HG02571 (cell line): ENCODE data around the gene SH3PXD2A.

ENCODE experiments used
- ATAC-seq: cut with Tn5 transposase; IDR thresholded peaks from one replicate; pipeline ENCODE4 v1.9.1; 2021; ENCODE audit warnings: mild to moderate bottlenecking, moderate library complexity; ENCODE audit not compliant: unreplicated experiment

Gene SH3PXD2A

DNA sequence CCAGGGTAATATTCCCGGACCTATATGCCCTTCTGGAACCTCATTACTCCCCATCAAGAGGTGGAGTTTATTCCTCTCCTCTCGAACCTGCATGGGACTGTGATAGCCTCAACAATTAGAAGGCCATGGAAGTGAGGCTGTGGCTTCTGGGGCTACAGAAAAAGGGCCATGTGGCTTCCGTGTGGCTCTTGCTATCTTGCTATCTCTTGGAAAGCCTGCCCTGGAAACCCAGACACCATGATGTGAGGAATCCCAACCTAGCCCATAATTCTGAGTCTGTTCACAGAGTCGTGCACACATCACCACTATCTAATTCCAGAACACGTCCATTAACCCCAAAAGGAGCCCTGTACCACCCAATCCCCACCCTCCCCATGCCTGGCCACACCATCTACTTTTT is 20.8 kb upstream of the SH3PXD2A start:
- ATAC-seq: no peak

- no peak for ATAC-seq
These were observed 19.4 kb upstream of the SH3PXD2A start for GRCh38 chr10:103874730-103875129.

DNA sequence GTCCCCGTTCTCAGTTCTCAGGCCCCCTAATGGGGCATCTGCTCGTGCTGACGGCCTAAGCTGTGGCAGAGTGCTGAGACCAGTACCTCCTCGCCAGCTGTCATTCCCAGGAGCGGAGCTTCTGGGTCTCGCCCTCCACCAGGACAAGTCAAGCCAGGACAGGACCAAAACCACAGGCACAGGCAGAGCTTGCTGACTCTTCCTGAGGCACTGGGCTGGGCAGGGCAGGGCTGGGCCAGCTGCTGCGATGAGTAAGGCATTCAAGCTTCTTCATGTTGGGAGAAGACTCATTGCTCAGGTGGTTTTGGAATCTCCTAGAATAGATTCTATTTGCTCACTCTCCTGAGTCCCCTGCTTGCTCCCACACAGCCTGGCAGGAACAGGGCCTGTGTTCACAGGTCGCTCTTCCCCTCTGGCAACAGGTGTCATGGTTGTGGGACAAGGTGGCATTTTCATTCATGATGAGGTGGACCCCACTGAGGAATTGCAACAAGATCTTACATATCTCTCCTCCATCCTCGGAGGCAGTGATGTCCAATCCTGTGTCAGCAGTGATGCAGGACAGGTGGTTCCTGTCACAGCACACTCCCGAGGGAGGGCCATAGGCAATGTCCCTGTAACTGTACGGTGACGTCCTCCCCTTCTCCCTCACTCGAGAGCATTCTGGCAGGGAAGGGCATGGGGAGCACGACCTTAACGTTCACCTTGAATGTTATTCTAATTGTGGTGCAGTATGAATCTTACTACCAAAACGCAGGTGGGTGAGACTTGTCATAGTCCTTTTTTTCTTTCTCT is 17.0 kb upstream of the SH3PXD2A start:
- ATAC-seq: no peak

DNA sequence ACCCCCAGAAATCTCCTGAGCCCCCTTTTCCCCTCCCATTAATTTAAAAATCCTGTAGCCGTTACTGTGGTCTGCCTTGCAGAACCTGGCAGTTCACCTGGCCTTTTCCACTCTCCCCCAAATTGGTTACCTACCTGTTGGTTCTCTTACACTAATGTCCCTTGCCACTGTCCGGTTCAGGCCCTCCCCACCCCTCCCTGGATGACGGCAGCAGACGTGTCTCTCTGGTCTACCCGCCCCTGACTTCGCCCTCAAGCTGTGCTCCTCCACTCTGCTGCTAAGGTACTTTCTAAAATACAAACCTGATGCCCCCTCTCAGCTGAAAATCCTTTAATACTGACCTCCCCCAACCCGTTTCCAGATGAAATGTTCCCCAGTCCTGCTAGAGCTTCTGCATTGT is 15.6 kb upstream of the SH3PXD2A start:
- no peak for ATAC-seq

DNA sequence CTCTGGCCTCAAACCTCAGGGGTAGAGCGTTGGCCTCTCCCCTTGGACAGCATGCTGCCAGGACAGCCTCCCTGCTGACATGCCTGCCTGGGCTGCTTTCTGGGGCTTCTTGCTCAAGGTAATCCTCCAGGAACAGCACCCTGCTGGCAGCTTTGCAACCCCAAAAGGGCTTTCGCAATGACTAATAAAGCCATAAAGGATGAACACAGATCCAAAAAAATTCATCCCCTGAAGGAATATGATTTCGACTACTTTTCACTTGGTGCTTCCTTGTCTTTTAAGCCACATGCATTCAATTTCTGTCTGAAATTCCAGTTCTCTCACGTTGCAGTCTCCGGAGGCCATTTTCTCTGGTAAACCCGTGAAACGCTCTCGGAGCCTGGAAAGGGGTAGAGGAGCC is 15.1 kb upstream of the SH3PXD2A start:
- no peak for ATAC-seq

GRCh38 chr10:103869336-103869735 is 14.0 kb upstream of the SH3PXD2A start:
- no peak for ATAC-seq

- no peak for ATAC-seq
These were observed 12.8 kb upstream of the SH3PXD2A start for GRCh38 chr10:103868200-103868599.

DNA sequence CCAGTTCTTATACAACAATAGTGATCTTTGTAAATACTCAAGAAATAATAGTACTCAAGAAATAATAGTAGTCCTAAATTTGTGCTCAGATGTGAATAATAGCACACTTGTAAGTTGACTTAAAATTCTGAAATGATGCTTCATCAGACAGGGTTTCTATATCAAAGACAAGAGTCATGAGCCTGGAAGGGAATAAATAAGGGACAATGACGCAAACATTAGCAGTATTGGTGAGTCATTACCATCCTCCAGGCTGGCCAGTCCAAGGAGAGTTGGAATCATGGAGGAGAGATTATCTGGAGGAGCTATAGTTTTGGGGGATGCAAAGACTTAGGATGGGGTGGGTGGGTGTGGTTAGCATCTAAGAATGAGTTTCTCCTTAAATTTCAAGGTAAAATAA is 6.1 kb upstream of the SH3PXD2A start:
- ATAC-seq: no peak

GRCh38 chr10:103859161-103860086 is 4.0 kb upstream of the SH3PXD2A start:
- ATAC-seq: peak; percentile 45

DNA sequence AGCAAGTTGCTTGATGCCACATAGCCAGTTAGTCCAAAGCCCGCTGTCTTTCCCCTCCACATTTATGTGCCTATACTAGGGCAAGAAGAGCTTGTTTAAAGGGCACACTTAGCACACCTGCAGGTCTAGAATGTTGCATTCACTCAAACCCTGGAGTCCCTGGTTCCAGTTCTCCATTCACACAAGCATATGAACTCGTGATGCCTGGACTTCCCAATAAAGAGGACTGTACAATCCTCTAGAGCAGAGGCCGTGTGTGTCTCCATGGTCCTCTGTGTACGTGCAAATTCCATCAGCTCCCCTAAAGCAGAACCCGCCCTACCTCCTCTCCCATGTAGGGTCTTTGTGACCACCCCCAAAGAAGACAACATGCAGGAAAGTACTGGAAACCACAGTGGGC is 3.0 kb upstream of the SH3PXD2A start:
- no peak for ATAC-seq

GRCh38 chr10:103856797-103857170 is 1.4 kb upstream of the SH3PXD2A start:
- no peak for ATAC-seq

DNA sequence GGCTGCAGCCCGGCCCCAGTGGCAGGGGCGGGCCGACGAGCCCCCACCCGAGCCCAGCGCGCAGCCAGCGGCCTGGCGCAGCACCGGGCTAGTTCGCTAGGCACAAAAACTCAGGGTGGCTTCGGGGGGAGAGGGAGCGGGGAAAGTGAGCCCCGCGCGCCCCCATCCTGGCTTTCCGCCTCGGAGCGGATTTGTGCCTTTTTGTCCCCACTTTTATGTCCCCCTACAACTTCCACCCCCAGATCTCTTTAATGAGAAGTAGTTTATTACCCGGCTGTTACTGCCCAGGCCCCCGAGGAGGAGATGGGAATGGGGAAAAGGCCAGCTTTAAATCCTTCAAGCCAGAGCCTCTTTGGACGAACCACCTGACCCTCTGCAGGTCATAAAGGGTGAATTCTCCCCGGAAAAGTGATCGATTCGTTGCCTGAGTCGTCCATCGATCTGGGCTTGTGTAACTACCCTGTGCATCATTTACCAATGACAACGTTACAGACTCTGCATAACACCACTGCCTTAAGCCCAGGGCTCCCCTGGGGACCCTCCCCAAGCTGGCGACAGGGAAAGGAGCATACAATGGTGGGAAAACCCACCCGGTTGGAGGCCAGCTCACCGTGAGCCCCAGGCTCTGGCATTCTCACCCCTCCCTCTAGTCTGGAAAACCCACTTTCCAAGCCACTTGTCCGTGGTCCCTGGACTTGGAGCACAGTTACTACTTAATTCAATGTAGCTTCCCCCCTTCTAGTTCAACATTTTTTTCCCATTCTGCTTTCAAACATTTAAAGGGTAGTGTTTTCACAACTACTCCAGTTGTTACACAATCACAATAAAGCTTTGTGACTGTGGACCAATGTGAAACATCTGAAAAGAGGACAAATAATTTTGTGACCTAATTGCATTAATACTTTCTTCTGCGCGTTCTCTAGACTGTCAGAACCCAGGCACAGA is 748 bp upstream of the SH3PXD2A start:
- ATAC-seq: no peak

- ATAC-seq: no peak
These were observed 537 bp downstream of the SH3PXD2A start for GRCh38 chr10:103854686-103855391.

DNA sequence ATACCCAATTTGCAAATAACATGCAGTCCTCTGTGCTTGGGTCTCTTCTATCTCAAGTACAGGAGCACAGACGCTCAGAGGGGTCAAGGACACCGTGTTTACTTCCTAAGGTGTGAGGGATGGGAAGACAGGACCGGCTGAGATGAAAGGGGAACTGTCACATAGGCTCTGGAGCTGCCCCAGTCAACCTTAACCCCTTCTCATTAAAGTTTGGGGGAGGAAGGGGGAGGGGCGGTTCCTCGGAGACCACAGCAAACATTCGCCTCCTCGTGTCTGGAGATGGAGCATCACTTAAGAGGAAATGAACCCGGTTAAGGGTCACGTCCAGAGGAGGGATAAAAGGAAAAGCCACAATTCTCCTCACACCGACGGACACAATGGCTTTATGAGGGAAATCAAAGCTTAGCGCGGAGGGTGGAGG is 1.1 kb downstream of the SH3PXD2A start:
- ATAC-seq: no peak

GRCh38 chr10:103853428-103854264 is 1.7 kb downstream of the SH3PXD2A start:
- ATAC-seq: no peak

DNA sequence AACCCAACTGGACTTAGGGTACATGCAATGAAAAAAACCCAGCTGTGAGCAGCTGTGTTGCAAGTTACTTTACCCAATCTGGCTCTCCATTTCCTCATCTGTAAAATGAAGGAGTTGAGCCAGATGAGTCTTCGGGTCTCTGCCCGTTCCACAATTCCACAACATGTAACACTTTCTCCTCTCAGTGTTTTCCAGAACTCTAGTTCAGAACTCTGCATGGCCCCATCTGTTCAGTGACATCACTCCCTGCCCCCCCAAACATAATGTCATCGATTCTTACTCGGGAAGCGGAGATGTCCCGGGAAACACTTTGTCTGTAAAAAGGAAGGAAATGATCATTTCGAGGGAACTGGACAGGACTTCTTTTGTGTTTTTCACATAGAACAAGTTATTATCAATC is 2.5 kb downstream of the SH3PXD2A start:
- no peak for ATAC-seq

DNA sequence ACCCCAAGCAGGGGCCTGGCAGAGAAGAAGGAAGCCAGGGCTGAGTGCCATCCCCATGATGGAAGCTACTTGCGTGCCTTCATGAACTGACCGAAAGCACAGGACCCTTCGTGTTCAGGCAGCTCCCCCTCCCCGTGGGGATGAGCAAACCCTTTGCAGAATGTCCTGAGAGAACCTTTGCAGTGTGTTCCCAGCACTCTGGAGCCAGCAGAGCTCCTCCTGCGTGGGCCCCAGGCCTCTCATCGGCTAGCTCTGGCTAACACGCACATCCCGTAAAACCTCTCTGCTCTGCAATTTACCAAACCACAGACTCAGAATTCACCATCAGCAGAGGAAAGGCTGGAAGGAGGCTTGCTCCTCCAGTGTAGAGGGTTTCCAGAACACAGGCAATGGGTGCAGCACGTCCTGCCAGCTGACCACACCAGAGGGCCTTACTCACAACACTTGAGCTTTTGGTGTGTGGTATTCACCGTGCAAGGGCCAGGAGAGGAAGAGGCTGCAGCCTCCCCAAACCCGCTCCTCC is 3.1 kb downstream of the SH3PXD2A start:
- no peak for ATAC-seq

DNA sequence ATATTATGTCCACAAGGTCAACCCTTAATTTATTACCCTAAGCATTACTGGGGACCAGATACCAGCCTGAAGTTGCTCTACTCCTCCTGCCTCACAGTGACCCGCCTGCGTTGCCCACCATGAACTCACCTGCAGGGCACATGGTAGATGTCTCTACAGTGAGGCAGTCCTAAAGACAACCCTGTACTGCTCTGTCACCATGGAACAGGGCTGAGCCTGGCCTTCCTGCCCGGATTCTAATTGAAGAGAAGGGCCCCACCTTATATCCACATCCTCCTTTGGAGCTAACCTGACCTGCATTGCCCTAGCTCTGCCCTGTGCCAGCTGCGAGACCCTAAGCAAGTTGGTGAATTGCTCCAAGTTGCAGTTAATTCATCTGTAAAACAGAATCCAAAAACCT is 4.1 kb downstream of the SH3PXD2A start:
- no peak for ATAC-seq

- no peak for ATAC-seq
These were observed 4.8 kb downstream of the SH3PXD2A start for GRCh38 chr10:103850572-103850895.
